HFF-Myc (cell line): ENCODE measurements around the gene PSMC3IP.
"Not testable (repeated sequence)": the region's sequence is repeated elsewhere in the genome, so short reads cannot be mapped to it uniquely, and the experiment has no call there.

Experiments used
- DNase-seq: peaks from one replicate; pipeline ENCODE4 v3.0.0-alpha.2; 2011; ENCODE audit warnings: low read depth; ENCODE audit errors: extremely low read depth
- H3K4me3 ChIP-seq: replicated peaks from 2 replicates; pipeline ENCODE4 v1.5.1; 2011; ENCODE audit warnings: low read depth, mild to moderate bottlenecking, control low read depth, low read length
- CTCF ChIP-seq: IDR thresholded peaks from 2 replicates; pipeline ENCODE4 v1.5.1; 2012; ENCODE audit warnings: mild to moderate bottlenecking, low read depth, low read length, control low read depth; ENCODE audit errors: missing control alignments

PSMC3IP gene

GRCh38 chr17:42613699-42614295 lies 36.3 kb upstream of the PSMC3IP start:
- DNase-seq, result no peak
- no peak overlapping the region for H3K4me3 ChIP-seq
- no peak for TF ChIP-seq CTCF

- H3K4me3 ChIP-seq, result no peak overlapping the region
- DNase-seq, result no peak
- no peak for TF ChIP-seq CTCF
These were observed 34.5 kb upstream of the PSMC3IP start for GRCh38 chr17:42612013-42612412.

GRCh38 chr17:42609814-42610801 lies 32.6 kb upstream of the PSMC3IP start:
- H3K4me3 ChIP-seq, result peak overlapping the region; percentile 68

GRCh38 chr17:42609182-42609813 lies 31.8 kb upstream of the PSMC3IP start, which contains the start of the genes RETREG3 and TUBG1:
Gene RETREG3 (minus strand): TSS chr17:42609374. CDS start chr17:42609324, 50 bp downstream.
Gene TUBG1 (plus strand): TSS chr17:42609683. CDS start chr17:42609738, 55 bp downstream.
- peak within 1 kb of the TSS; percentile 68 for H3K4me3 ChIP-seq
- peak; percentile 33 for TF ChIP-seq CTCF
- DNase-seq, result peak; percentile 98

More at GRCh38 chr17:42609814-42610801, 32.6 kb upstream of the PSMC3IP start:
- not testable (repeated sequence) for DNase-seq

GRCh38 chr17:42608305-42609181 lies 31.0 kb upstream of the PSMC3IP start:
- no peak for DNase-seq
- H3K4me3 ChIP-seq, result peak overlapping the region; percentile 68
- TF ChIP-seq CTCF, result no peak

- DNase-seq, result no peak
- TF ChIP-seq CTCF, result no peak
- H3K4me3 ChIP-seq, result peak overlapping the region; percentile 68
These were observed 30.2 kb upstream of the PSMC3IP start for GRCh38 chr17:42607769-42608168.
